Muscle layer of duodenum (tissue), 2 donors: Measurements from ENCODE around the gene KRTAP10-7.
"Not testable (repeated sequence)": the region's sequence is repeated elsewhere in the genome, so short reads cannot be mapped to it uniquely, and the experiment has no call there.

Experiments used
- H3K27ac ChIP-seq: one replicate; pipeline ENCODE4 v1.7.0; 2013; ENCODE audit warnings: mild to moderate bottlenecking, low read length
- H3K27me3 ChIP-seq: one replicate; pipeline ENCODE4 v1.7.0; 2013; ENCODE audit warnings: low read depth, mild to moderate bottlenecking, control low read depth, low read length
- H3K36me3 ChIP-seq, 2 donors: one replicate each; pipeline ENCODE4 v1.7.0; 2013; ENCODE audit warnings: low read length in 2 of 2, control low read depth in 1 of 2, mild to moderate bottlenecking in 1 of 2; ENCODE audit not compliant: insufficient read depth in 2 of 2, control insufficient read depth in 1 of 2
- H3K4me1 ChIP-seq, 2 donors: one replicate each; pipeline ENCODE4 v1.7.0; 2013; ENCODE audit warnings: low read length in 2 of 2, mild to moderate bottlenecking in 2 of 2, control low read depth in 1 of 2, moderate library complexity in 1 of 2; ENCODE audit not compliant: insufficient read depth in 2 of 2, control insufficient read depth in 1 of 2
- H3K4me3 ChIP-seq, 2 donors: one replicate each; pipeline ENCODE4 v1.7.0; 2013; ENCODE audit warnings: low read length in 2 of 2, low read depth in 1 of 2, mild to moderate bottlenecking in 1 of 2
- H3K9me3 ChIP-seq, 2 donors: one replicate each; pipeline ENCODE4 v1.7.0; 2013; ENCODE audit warnings: low read length in 2 of 2, control low read depth in 1 of 2, mild to moderate bottlenecking in 1 of 2; ENCODE audit not compliant: control insufficient read depth in 1 of 2
- donor health status: healthy.

KRTAP10-7 gene, protein sequence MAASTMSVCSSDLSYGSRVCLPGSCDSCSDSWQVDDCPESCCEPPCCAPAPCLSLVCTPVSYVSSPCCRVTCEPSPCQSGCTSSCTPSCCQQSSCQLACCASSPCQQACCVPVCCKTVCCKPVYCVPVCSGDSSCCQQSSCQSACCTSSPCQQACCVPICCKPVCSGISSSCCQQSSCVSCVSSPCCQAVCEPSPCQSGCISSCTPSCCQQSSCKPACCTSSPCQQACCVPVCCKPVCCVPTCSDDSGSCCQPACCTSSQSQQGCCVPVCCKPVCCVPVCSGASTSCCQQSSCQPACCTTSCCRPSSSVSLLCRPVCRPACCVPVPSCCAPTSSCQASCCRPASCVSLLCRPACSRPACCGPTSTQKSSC

DNA sequence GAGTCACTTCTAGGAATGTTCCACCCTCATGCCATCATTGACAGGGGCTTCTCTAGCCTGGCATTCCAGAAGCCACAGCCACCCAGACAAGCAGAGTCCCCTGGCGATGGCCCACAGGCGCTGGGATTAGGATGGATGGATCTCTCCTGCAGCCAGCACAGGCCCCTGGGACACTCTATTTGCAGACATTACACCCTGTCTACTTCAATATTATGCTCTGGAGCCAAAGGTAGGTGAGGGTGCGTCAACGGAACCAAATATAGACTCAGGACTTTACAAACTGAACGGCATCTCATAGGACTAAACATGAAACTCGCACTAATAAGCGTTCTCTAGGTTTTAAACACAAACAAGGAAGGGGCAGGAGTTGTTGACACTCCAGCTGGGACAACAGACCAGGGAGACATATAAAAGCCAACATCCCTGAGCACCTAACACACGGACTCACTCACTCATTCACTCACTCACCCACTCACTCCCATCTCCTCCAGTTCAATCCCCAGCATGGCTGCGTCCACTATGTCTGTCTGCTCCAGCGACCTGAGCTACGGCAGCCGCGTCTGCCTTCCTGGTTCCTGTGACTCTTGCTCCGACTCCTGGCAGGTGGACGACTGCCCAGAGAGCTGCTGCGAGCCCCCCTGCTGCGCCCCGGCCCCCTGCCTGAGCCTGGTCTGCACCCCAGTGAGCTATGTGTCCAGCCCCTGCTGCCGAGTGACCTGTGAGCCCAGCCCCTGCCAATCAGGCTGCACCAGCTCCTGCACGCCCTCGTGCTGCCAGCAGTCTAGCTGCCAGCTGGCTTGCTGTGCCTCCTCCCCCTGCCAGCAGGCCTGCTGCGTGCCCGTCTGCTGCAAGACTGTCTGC, at the start of gene KRTAP10-7:
Gene KRTAP10-7 (plus strand): TSS at position 480 of the 861 bp plus-strand sequence. CDS start 25 bp downstream, at position 505.
- not testable (repeated sequence) for H3K4me3 ChIP-seq, H3K9me3 ChIP-seq, H3K36me3 ChIP-seq, H3K4me1 ChIP-seq, H3K27me3 ChIP-seq, H3K27ac ChIP-seq

DNA sequence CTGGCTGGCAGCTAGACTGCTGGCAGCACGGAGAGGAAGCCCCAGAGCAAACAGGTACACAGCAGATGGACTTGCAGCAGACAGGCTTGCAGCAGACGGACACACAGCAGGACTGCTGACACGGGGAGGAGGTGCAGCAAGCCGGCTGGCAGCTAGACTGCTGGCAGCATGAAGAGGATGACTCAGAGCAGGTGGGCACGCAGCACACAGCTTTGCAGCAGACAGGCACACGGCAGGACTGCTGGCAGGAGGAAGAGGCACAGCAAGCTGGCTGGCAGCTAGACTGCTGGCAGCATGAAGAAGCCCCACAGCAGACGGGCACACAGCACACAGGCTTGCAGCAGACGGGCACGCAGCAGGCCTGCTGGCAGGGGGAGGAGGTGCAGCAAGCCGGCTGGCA, 49.6 kb upstream of the KRTAP10-7 start:
- H3K27me3 ChIP-seq, result no peaks in the 10 kb centered on the region
- H3K9me3 ChIP-seq, result peaks cover 3 to 9% of the 10 kb centered on the region in 2 donors
- no peak overlapping the region for H3K27ac ChIP-seq

DNA sequence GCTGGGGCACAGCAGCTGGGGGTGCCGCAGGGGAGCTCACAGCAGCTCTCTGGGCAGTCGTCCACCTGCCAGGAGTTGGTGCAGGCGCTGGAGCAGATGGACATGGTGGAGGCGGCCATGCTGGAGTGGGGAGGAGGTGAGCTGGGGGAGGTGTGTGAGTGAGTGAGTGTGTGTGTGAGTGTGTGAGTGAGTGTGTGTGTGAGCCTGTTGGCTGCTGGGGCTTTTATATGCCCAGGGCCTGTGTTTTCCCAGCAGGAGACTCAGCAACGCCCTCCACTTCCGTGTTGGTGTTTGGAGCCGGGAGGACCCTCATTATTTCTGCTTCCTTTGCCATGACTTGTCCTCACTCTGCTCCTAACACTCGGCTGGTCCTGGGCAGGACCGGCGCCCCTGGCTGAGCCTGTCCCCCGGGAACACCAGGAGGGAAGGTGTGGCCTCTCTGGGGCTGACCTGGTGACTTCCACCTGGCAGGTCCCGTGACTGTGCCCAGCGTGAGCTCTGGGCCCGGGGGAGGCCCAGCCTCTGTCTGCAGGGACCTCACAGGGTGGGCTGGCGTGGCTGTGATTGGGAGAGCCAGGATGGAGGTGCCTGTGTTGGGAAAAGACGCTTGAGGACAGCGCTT, 48.9 kb upstream of the KRTAP10-7 start, which contains the start of gene KRTAP10-2:
Gene KRTAP10-2 (minus strand): TSS at position 166 of the 622 bp plus-strand sequence. CDS start 47 bp downstream, at position 119.
- Histone ChIP-seq H3K4me1 (peaks cover 4 to 7% of the 10 kb centered on the region in 2 donors), H3K27me3 (no peaks in the 10 kb centered on the region), H3K4me3 (no peak within 1 kb of the TSS), H3K9me3 (peaks cover 3 to 9% of the 10 kb centered on the region in 2 donors), H3K27ac (no peak within 1 kb of the TSS), H3K36me3 (no peaks in the 10 kb centered on the region)

More for the DNA sequence above, 49.6 kb upstream of the KRTAP10-7 start:
- H3K36me3 ChIP-seq, result no peaks in the 10 kb centered on the region
- H3K4me1 ChIP-seq, result peaks cover 4 to 7% of the 10 kb centered on the region in 2 donors
- no peak overlapping the region for H3K4me3 ChIP-seq

DNA sequence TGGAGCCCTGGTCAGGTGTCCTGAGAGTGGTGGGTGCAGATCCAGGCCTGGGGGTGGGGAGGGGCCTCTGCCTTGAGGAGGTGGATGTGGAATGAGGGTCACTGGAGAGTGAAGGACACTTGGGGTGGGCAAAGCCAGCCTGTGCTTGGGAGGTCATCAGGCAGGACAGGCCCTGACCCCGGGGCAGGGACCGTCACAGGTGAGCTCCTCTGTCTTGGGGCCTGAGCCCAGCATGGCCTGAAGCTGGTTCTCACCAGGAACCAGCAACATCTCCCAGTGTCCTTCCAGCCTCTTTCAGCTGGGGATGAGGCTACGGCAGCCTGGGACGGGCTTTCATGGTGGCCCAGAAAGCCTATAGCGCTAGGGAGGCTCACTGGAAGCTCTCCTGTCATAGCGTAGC, 48.3 kb upstream of the KRTAP10-7 start:
- no peaks in the 10 kb centered on the region for H3K36me3 ChIP-seq
- no peak overlapping the region for H3K4me3 ChIP-seq
- H3K27ac ChIP-seq, result no peak overlapping the region
- H3K4me1 ChIP-seq, result peaks cover 4 to 7% of the 10 kb centered on the region in 2 donors
- no peaks in the 10 kb centered on the region for H3K27me3 ChIP-seq
- peaks cover 0 to 4% of the 10 kb centered on the region in 2 donors for H3K9me3 ChIP-seq

DNA sequence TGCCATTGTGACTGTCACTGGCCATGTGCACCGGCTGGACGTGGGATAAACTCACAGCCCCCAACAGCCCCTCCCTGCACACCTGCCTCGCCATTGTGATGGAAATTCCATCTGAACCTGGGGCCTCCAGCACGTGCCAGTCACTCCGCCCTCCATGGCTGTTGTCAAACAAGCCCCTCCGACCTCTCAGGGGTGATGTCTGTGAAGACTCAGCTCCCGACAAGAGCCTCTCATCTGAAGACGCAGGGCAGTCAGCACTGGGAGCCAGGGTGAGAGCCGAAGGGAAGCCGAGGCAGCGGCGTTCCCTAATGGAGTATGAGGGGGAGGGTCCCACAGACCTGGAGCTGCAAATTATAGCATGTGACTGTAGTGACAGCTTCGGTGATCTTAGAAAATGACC, 47.7 kb upstream of the KRTAP10-7 start:
- Histone ChIP-seq H3K9me3 (peaks cover 0 to 4% of the 10 kb centered on the region in 2 donors), H3K27me3 (no peaks in the 10 kb centered on the region), H3K27ac (no peak overlapping the region), H3K4me1 (peaks cover 4 to 7% of the 10 kb centered on the region in 2 donors), H3K36me3 (no peaks in the 10 kb centered on the region), H3K4me3 (no peak overlapping the region)

DNA sequence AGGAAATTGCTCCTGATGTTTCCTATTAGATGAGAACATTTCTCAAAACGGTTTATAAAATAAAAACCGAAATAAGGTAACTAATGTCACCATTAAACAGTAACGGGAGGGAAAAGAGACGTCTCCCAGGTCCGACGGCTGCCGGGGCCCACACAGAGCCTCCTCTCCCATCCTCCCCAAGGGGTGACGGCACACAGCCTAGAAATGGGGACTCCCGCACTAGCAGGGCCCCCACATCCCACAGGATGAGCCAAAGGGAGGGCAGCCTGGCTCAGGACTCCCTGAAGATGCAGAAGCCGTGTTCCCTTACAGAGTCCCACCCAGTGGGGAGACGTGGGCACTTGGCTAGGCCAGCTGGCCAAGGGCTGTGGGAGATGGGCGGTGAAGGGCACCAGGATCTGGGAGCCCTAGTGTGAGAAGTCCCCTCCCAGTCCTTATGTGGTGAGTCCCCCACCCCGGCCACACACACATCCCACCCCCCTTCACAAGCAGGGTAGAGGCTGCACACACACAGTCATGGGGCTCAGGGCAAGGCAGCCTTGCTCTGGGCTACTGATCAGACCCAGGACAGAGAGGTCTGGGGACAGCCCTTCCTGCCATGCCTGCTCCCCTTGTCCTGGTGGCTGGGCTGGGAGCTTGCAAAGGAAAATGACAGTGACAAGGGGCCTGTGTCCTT, 45.1 kb upstream of the KRTAP10-7 start:
- H3K36me3 ChIP-seq, result no peaks in the 10 kb centered on the region
- no peak overlapping the region for H3K27ac ChIP-seq
- peaks cover 0 to 4% of the 10 kb centered on the region in 2 donors for H3K9me3 ChIP-seq
- H3K4me3 ChIP-seq, result no peak overlapping the region
- H3K4me1 ChIP-seq, result no peaks in the 10 kb centered on the region
- H3K27me3 ChIP-seq, result no peaks in the 10 kb centered on the region

DNA sequence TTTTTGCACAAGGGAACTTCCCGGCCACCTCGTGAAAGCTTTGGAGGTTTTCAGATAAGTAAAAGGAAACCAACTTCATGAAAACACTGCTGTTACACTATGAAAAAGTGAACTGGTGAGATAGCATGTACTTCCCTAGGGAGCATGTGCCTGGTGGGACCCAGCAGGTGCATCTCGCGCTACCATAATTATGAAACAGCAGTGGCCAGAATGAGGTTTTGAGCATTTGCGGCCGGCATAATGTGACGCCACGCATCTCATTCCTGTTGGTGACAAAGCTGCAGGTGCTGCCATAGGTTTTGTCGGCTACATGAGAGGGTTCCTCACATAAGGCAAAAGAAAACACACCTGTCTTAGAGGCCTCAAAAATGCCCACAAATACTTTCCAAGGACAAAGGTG, 43.5 kb upstream of the KRTAP10-7 start:
- Histone ChIP-seq H3K36me3 (no peaks in the 10 kb centered on the region), H3K27me3 (no peaks in the 10 kb centered on the region), H3K9me3 (peaks cover 0 to 4% of the 10 kb centered on the region in 2 donors), H3K4me3 (no peak overlapping the region), H3K27ac (no peak overlapping the region), H3K4me1 (no peaks in the 10 kb centered on the region)

DNA sequence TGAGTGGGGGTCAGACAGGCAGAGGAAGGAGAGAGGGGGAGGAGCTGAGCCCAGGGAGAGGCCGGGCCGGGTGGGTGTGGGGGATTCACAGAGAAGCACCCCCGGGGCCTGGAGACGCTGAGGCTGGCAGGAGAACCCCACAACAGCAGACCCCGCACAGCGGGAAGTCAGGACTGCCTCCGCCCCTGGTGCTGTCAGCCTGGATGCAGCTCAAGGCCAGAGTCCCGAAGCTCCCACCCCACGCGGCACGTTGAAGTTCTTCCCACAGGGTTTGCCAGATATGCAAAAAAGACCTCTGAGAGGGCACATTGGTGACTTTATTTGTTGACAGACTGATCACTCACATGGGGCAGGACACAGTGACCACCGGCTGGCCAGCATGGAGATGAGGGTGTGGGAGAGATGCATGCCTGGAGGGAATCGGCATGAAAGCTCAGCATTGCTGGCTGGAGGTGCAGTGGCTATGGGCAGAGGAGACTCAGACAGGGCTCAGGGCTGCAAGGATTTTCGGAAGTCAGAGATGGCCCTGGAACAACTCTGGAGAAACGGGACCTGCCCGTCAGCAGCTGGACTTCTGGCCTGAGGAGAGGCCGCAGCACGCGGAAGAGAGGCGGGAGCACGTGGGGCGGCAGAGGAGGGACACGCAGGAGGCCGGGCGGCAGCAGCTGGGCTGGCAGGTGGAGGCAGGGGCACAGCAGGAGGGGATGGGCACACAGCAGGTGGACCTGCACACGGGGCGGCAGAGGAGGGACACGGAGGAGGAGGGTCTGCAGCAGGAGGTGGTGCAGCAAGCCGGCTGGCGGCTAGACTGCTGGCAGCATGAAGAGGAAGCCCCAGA, 42.7 kb upstream of the KRTAP10-7 start:
- peaks cover 0 to 7% of the 10 kb centered on the region in 2 donors for H3K9me3 ChIP-seq
- no peaks in the 10 kb centered on the region for H3K36me3 ChIP-seq
- no peaks in the 10 kb centered on the region for H3K27me3 ChIP-seq
- no peak overlapping the region for H3K4me3 ChIP-seq
- no peak overlapping the region for H3K27ac ChIP-seq
- no peaks in the 10 kb centered on the region for H3K4me1 ChIP-seq

DNA sequence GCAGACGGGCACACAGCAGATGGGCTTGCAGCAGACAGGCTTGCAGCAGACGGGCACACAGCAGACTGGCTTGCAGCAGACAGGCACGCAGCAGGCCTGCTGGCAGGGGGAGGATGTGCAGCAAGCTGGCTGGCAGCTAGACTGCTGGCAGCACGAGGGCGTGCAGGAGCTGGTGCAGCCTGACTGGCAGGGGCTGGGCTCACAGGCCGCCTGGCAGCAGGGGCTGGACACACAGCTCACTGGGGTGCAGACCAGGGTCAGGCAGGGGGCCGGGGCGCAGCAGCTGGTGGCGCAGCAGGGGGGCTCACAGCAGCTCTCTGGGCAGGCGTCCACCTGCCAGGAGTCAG, 42.1 kb upstream of the KRTAP10-7 start:
- not testable (repeated sequence) for H3K9me3 ChIP-seq, H3K36me3 ChIP-seq, H3K27ac ChIP-seq, H3K4me3 ChIP-seq, H3K4me1 ChIP-seq, H3K27me3 ChIP-seq

DNA sequence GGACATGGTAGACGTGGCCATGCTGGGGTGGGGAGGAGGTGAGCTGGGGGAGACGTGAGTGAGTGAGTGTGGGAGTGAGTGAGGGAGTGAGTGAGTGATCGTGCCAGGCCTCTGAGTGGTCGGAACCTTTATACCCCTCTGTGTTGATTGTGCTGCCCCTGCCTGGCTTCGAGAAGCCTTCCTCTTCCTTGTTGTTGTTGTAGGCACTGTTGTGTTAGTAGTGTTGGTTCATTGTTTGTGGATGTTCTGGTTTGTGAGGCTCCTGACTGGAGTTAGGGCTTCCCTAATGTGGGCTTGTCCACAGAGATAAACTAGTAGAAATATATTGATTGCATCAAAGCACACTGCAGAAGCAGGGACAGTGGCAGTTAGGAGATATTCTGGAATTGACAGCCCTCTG, 41.7 kb upstream of the KRTAP10-7 start, which contains the start of gene KRTAP10-3:
Gene KRTAP10-3 (minus strand): TSS at position 101 of the 400 bp plus-strand sequence. CDS start 80 bp downstream, at position 21.
- H3K36me3 ChIP-seq, result no peaks in the 10 kb centered on the region
- H3K4me3 ChIP-seq, result no peak within 1 kb of the TSS
- peaks cover 0 to 8% of the 10 kb centered on the region in 2 donors for H3K9me3 ChIP-seq
- no peaks in the 10 kb centered on the region for H3K4me1 ChIP-seq
- H3K27ac ChIP-seq, result no peak within 1 kb of the TSS
- no peaks in the 10 kb centered on the region for H3K27me3 ChIP-seq
